SU-DHL-6 (cell line): ENCODE data around the gene ARPC4.

Experiments
- CTCF ChIP-seq: fragments of 200-600 bp; sonication (generic); IDR thresholded peaks from one replicate; pipeline ENCODE4 v1.5.1; 2017; ENCODE audit warnings: antibody characterized with exemption, mild to moderate bottlenecking, low read length, moderate library complexity; ENCODE audit not compliant: insufficient read depth, poor library complexity, severe bottlenecking
- EZH2phosphoT487 ChIP-seq: fragments of 200-600 bp; sonication (generic), shearing (Covaris generic); conservative IDR thresholded peaks from 2 replicates; pipeline ENCODE4 v1.6.1; 2018; ENCODE audit warnings: mild to moderate bottlenecking, antibody characterized with exemption, low read length, moderate library complexity, mixed read lengths

- TF ChIP-seq CTCF (no peak), EZH2phosphoT487 (no peak)
These were observed 38.2 kb upstream of the ARPC4 start for GRCh38 chr3:9754678-9755077.
